Measurements from ENCODE around the gene TAF3. TPM values are rescaled to one million over a fixed set of nuclear protein-coding genes. Genes with fewer than 3 reads are reported as not detected.
A peak's percentile ranks its signal among the peaks of the same experiment; 100 is the strongest.

TAF3 gene
- total and polyA plus RNA-seq, 2 donors (not counting 1 experiment from before 2014, with no cell fraction given), result 7.0 to 20.1 TPM

DNA sequence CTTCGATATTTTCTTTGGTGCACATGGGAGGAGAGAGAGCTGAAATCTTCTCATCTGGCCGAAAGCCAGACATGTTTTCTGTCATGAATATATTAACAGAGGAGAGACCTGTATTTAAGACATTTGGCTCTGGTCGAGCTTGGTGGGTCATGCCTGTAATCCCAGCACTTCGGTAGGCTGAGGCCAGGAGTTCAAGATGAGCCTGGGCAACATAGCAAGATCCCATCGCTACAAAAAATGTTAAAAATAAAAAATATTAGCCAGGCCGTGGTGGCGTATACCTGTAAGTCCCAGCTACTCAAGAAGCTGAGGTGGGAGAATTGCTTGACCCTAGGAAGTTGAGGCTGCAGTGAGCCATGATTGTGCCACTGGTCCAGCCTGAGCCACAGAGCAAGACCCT, 214.3 kb downstream of the TAF3 start:
- no peak for ATAC-seq (ENCODE audit: low read depth)
- Histone ChIP-seq H2AFZ (ENCODE audit: insufficient read depth, low read depth, low read length, poor library complexity, severe bottlenecking) (no peak overlapping the region), H3K36me3 (replicated peaks in 1 of 2; ENCODE audit: control extremely low read depth in 1 of 2, control insufficient read depth in 1 of 2, extremely low read depth in 1 of 2, insufficient read depth in 2 of 2, low read length in 1 of 2) (no peaks in the 10 kb centered on the region), H3K27me3 (replicated peaks in 1 of 4; ENCODE audit: control extremely low read depth in 1 of 4, control insufficient read depth in 3 of 4, insufficient read depth in 4 of 4, low read length in 3 of 4) (peaks cover 0 to 62% (median 43%) of the 10 kb centered on the region in 4 experiments), H4K20me1 (ENCODE audit: control insufficient read depth, insufficient read depth, low read length, poor library complexity, severe bottlenecking) (no peaks in the 10 kb centered on the region), H3K4me2 (replicated peaks; ENCODE audit: low read depth, low read length, poor library complexity, severe bottlenecking) (no peak overlapping the region), H3K9me3 (ENCODE audit: control extremely low read depth in 1 of 3, control insufficient read depth in 2 of 3, insufficient read depth in 1 of 3, low read length in 2 of 3) (peaks cover 0 to 36% (median 2%) of the 10 kb centered on the region in 3 donors), H3K79me2 (ENCODE audit: control insufficient read depth, insufficient read depth, low read length) (no peaks in the 10 kb centered on the region), H3K27ac (ENCODE audit: low read length in 2 of 2) (no peak overlapping the region), H3K4me3 (ENCODE audit: control extremely low read depth in 1 of 5, extremely low read depth in 1 of 5, insufficient read depth in 1 of 5, low read depth in 2 of 5, low read length in 4 of 5) (no peak overlapping the region), H3K9ac (ENCODE audit: low read length) (no peak overlapping the region), H3K4me1 (ENCODE audit: control insufficient read depth in 2 of 2, insufficient read depth in 2 of 2, low read length in 2 of 2) (peaks cover 23 to 32% of the 10 kb centered on the region in 2 donors)
- TF ChIP-seq, protein P1, sequence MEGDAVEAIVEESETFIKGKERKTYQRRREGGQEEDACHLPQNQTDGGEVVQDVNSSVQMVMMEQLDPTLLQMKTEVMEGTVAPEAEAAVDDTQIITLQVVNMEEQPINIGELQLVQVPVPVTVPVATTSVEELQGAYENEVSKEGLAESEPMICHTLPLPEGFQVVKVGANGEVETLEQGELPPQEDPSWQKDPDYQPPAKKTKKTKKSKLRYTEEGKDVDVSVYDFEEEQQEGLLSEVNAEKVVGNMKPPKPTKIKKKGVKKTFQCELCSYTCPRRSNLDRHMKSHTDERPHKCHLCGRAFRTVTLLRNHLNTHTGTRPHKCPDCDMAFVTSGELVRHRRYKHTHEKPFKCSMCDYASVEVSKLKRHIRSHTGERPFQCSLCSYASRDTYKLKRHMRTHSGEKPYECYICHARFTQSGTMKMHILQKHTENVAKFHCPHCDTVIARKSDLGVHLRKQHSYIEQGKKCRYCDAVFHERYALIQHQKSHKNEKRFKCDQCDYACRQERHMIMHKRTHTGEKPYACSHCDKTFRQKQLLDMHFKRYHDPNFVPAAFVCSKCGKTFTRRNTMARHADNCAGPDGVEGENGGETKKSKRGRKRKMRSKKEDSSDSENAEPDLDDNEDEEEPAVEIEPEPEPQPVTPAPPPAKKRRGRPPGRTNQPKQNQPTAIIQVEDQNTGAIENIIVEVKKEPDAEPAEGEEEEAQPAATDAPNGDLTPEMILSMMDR (IDR thresholded peaks at IDR 0.05), result no peak
- TF ChIP-seq EZH2 (IDR thresholded peaks at IDR 0.05; ENCODE audit: borderline replicate concordance, insufficient read depth, low read depth, low read length, poor library complexity, severe bottlenecking), result no peak
- intact Hi-C loops (cut with micrococcal nuclease), result no loop called here
- ChIA-PET CTCF (no interaction called here), POLR2A (no interaction called here)
- peaks cover 2% of the 10 kb centered on the region for H3K9me3 Mint-ChIP-seq (ENCODE audit: insufficient read depth)
- 97% methylated on average over 7 of the region's 7 CpGs for WGBS (ENCODE audit: insufficient coverage)
- H3K27me3 Mint-ChIP-seq, result peaks cover 52% of the 10 kb centered on the region
- no peak for DNase-seq
- no peak overlapping the region for H3K27ac Mint-ChIP-seq
- no peak overlapping the region for H3K4me3 Mint-ChIP-seq
- H3K4me1 Mint-ChIP-seq, result peaks cover 6% of the 10 kb centered on the region

DNA sequence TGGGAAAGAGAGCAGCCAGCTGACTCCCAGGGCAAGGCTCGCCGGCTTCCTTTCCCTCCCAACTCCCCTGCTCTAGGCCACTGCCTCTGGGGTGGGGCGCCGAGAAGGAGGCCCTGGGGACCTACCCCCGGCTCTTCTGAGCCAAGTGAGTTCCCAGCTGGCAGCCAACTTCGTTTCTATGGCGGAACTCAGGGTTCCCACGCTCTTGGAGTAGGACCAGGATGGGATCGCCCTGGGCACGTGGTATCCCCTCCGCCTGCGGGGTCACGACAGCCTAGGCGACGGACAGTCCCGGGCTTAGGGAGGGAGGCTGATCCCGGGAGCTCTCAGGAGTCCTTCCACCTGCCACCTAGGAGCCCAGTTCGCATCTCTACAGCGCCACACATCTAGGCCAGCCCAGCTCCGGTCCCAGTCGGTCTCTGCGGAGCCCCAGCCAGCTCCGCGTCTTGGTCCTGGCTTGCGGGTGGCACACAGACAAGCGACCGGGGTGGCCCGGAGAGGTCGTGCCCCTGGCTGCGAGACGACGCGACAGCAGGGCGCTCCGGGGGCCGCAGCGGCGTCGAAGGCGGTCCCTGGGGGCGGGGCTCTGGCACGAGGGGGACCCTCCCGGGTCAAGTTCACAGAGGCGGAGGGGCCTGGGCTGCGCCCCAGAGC, 215.6 kb downstream of the TAF3 start:
- intact Hi-C loops (cut with micrococcal nuclease), result no loop called here
- Histone ChIP-seq H3K4me1 (ENCODE audit: control insufficient read depth in 2 of 2, insufficient read depth in 2 of 2, low read length in 2 of 2) (peaks cover 23 to 41% of the 10 kb centered on the region in 2 donors), H2AFZ (ENCODE audit: insufficient read depth, low read depth, low read length, poor library complexity, severe bottlenecking) (no peak overlapping the region), H4K20me1 (ENCODE audit: control insufficient read depth, insufficient read depth, low read length, poor library complexity, severe bottlenecking) (no peaks in the 10 kb centered on the region), H3K79me2 (ENCODE audit: control insufficient read depth, insufficient read depth, low read length) (no peaks in the 10 kb centered on the region), H3K36me3 (replicated peaks in 1 of 2; ENCODE audit: control extremely low read depth in 1 of 2, control insufficient read depth in 1 of 2, extremely low read depth in 1 of 2, insufficient read depth in 2 of 2, low read length in 1 of 2) (no peaks in the 10 kb centered on the region), H3K4me3 (ENCODE audit: control extremely low read depth in 1 of 5, extremely low read depth in 1 of 5, insufficient read depth in 1 of 5, low read depth in 2 of 5, low read length in 4 of 5) (no peak overlapping the region), H3K4me2 (replicated peaks; ENCODE audit: low read depth, low read length, poor library complexity, severe bottlenecking) (peak overlapping the region; percentile 36), H3K9me3 (ENCODE audit: control extremely low read depth in 1 of 3, control insufficient read depth in 2 of 3, insufficient read depth in 1 of 3, low read length in 2 of 3) (peaks cover 0 to 41% (median 2%) of the 10 kb centered on the region in 3 donors), H3K9ac (ENCODE audit: low read length) (no peak overlapping the region), H3K27ac (ENCODE audit: low read length in 2 of 2) (no peak overlapping the region), H3K27me3 (replicated peaks in 1 of 4; ENCODE audit: control extremely low read depth in 1 of 4, control insufficient read depth in 3 of 4, insufficient read depth in 4 of 4, low read length in 3 of 4) (peaks cover 0 to 75% (median 54%) of the 10 kb centered on the region in 4 experiments)
- ATAC-seq (ENCODE audit: low read depth), result no peak
- peak; percentile 17 for DNase-seq
- no peak overlapping the region for H3K27ac Mint-ChIP-seq
- H3K4me1 Mint-ChIP-seq, result peaks cover 7% of the 10 kb centered on the region
- H3K9me3 Mint-ChIP-seq (ENCODE audit: insufficient read depth), result peaks cover 2% of the 10 kb centered on the region
- no peak overlapping the region for H3K4me3 Mint-ChIP-seq
- H3K27me3 Mint-ChIP-seq, result peaks cover 62% of the 10 kb centered on the region
- 20% methylated on average over 45 of the region's 45 CpGs for WGBS (ENCODE audit: insufficient coverage)
- ChIA-PET CTCF (no interaction called here), POLR2A (interaction anchor here (0.6 kb wide), 1 partner anchor 26 kb away, joined by 3 read pairs; no protein-coding TSS in a partner anchor)
- TF ChIP-seq, protein P1 (IDR thresholded peaks at IDR 0.05), result no peak
- no peak for TF ChIP-seq EZH2 (IDR thresholded peaks at IDR 0.05; ENCODE audit: borderline replicate concordance, insufficient read depth, low read depth, low read length, poor library complexity, severe bottlenecking)
